SJCRH30 (cell line): ENCODE data around the gene CNPY1. TPM values are rescaled to one million over a fixed set of nuclear protein-coding genes. Genes with fewer than 3 reads are reported as not detected.

Source experiments
- DNase-seq, 2 experiments: peaks; one replicate each; pipeline ENCODE4 v3.0.0-alpha.2; 2015 to 2020
- H3K27ac ChIP-seq: fragments of 250-450 bp; sonication (Bioruptor Pico); 2 replicates; pipeline ENCODE4 v1.5.1; 2020; ENCODE audit warnings: mild to moderate bottlenecking, moderate library complexity
- H3K27me3 ChIP-seq: fragments of 250-450 bp; sonication (Bioruptor Pico); 2 replicates; pipeline ENCODE4 v1.5.1; 2020; ENCODE audit warnings: mild to moderate bottlenecking, moderate library complexity
- H3K36me3 ChIP-seq: fragments of 250-450 bp; sonication (Bioruptor Pico); 2 replicates; pipeline ENCODE4 v1.5.1; 2020; ENCODE audit warnings: mild to moderate bottlenecking, moderate library complexity
- H3K4me1 ChIP-seq: fragments of 250-450 bp; sonication (Bioruptor Pico); 2 replicates; pipeline ENCODE4 v1.5.1; 2020; ENCODE audit warnings: mild to moderate bottlenecking, moderate library complexity
- H3K4me3 ChIP-seq: fragments of 250-450 bp; sonication (Bioruptor Pico); 2 replicates; pipeline ENCODE4 v1.5.1; 2020; ENCODE audit warnings: mild to moderate bottlenecking, moderate library complexity
- H3K9me3 ChIP-seq: fragments of 250-450 bp; sonication (Bioruptor Pico); replicated peaks from 2 replicates; pipeline ENCODE4 v1.5.1; 2020; ENCODE audit warnings: mild to moderate bottlenecking, moderate library complexity
- total RNA-seq: library from RNA; depleted of rRNA; stranded (reverse); fragments of >200 nt; shearing (Covaris generic); gene quantifications from 2 replicates; pipeline ENCODE4 v1.2.3, GENCODE V29; 2014

Gene CNPY1
- total RNA-seq, 1 experiment from 2014 or later, result not detected

DNA sequence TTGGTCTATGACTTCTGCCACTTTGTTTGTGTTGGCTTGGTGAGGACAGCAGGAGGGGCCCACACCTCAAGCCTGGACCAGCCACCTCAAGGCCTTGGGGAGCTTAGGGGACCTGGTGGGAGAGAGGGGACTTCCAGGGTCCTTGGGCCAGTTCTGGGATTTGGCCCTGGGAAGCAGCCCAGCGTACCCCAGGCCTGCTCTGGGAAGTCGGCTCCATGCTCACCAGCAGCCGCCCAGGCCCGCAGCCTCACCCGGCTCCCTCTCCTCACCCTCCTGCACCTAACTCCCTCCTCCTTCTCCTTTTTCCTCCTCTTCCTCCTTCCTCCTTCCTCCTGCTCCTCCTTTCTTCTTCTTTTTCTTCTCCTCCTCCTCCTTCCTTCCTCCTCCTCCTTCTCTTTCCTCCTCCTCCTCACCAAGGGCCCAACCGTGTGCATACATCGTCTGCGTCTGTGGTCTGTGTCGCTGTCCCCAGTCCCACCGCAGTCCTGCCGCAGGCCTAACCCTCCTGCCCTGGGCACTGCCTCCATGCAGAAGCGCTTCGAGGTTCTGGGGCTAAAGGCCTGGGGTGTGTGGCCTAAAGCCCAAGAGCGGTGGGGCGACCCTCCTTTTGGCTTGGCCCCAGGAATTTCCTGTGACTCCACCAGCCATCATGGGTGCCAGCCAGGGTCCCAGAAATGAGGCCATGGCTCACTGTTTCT lies 83.1 kb downstream of the CNPY1 start:
- Histone ChIP-seq H3K4me3 (no peak overlapping the region), H3K36me3 (no peaks in the 10 kb centered on the region), H3K27me3 (no peaks in the 10 kb centered on the region), H3K9me3 (no peaks in the 10 kb centered on the region), H3K27ac (no peak overlapping the region), H3K4me1 (no peaks in the 10 kb centered on the region)
- DNase-seq, result no peak

DNA sequence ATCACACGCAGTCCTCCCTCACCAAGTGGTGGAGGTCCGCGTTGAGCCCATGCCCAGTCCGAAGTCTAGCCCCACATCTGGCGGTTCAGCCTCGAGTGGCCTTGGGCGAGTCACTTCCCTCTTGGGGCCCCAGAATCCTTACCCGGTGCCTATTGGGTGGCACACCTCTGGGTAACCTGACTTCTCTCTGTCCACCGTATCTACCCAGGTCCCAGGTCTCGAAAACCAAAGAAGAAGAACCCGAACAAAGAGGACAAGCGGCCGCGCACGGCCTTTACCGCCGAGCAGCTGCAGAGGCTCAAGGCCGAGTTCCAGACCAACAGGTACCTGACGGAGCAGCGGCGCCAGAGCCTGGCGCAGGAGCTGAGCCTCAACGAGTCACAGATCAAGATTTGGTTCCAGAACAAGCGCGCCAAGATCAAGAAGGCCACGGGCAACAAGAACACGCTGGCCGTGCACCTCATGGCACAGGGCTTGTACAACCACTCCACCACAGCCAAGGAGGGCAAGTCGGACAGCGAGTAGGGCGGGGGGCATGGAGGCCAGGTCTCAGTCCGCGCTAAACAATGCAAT lies 84.1 kb downstream of the CNPY1 start:
- no peak for DNase-seq
- Histone ChIP-seq H3K9me3 (no peaks in the 10 kb centered on the region), H3K36me3 (no peaks in the 10 kb centered on the region), H3K27ac (no peak overlapping the region), H3K4me1 (no peaks in the 10 kb centered on the region), H3K27me3 (no peaks in the 10 kb centered on the region), H3K4me3 (no peak overlapping the region)

DNA sequence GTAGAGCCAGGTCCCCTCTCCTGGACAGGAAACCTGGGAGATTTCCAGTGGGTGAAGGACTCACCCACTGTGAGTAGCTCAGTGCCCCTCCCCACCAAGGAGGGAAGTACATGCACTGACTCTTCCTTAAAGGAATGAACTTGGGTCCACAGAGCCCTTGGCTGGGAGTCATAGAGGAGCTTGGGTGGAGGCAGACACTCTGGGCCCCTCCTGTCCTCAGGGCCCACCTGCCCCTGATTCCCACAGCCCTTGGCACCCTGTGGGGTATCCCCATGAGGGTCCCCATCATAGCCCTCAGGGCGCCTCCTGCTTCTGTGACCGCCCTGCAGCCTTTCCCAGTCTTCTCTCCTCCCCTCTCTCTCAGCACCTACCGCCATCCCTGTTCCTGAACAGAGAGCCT lies 84.7 kb downstream of the CNPY1 start:
- no peaks in the 10 kb centered on the region for H3K36me3 ChIP-seq
- DNase-seq, result no peak
- no peaks in the 10 kb centered on the region for H3K4me1 ChIP-seq
- H3K4me3 ChIP-seq, result no peak overlapping the region
- no peak overlapping the region for H3K27ac ChIP-seq
- no peaks in the 10 kb centered on the region for H3K9me3 ChIP-seq
- no peaks in the 10 kb centered on the region for H3K27me3 ChIP-seq

DNA sequence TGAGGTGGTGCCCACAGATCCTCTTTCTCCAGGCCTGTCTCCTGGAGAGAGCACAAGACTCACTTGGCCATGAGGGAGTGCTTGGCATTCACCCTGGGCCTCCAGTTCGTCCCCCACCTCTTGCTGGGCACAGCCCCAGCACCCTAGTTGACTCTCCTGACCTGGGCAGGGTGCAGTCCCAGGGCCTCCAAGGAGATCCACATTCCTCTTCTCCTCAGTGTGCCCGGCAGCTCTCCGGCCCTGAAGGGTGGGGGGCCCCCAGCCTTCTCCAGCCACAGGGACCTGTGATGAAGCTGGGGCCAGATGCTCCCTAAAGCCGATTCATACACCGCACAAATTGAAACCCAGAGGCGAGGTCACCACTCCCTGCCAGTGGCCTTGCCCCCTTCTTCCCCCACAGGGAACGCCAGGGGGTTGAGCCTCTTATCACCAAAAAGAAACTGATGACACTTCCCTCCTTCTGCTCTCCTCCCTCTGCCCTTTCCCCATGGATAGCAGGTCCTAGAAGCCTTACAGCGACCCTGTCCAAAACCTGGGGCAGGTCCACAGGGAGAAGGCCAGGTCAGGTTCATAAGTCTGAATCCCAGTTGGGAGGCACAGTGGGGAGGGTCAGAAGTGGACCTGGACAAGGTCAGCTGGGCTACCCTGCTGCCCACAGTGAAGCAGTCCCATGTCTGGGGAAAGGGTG lies 85.3 kb downstream of the CNPY1 start:
- no peak overlapping the region for H3K4me3 ChIP-seq
- H3K4me1 ChIP-seq, result peaks cover 1% of the 10 kb centered on the region; the same call in 1 of the 2 replicates
- no peaks in the 10 kb centered on the region for H3K9me3 ChIP-seq
- no peaks in the 10 kb centered on the region for H3K27me3 ChIP-seq
- H3K36me3 ChIP-seq, result no peaks in the 10 kb centered on the region
- no peak for DNase-seq
- H3K27ac ChIP-seq, result no peak overlapping the region

DNA sequence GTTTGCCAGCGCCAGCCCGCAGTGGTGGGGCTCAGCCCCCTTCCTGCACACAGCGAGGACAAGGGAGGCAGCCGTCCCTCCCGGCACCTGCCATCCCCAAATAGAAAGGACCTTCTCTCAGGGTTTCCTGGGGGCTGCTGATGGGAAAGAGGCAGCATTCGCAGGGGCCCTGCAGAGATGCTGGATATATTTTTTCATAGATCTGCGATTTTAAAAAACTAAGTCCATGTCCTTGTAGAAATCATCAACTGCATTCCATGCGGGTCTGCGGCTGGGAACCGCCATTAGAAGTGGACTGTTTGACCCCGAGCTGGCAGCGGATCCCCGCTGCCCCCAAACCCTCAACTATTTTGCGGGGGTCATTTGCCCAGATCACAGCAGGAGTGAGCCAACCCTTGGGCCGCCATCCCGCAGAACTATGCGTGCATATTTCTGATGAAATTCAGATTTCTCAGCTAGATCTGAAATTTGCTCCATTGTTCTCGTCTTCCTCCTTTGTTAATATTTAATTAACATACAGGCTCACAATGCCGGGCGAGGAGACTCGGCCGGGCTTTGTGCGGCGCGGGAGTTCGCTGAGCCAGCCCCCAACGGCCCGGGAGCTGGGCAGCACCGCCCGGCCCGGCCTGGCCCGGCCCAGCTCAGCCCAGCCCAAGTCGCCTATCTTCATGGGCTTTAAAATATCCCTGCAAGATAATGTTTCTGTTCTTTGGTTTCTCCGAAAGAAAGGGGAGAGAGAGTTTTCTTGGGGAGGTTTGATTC lies 86.5 kb downstream of the CNPY1 start:
- Histone ChIP-seq H3K36me3 (no peaks in the 10 kb centered on the region), H3K4me3 (no peak overlapping the region), H3K27ac (no peak overlapping the region), H3K9me3 (no peaks in the 10 kb centered on the region), H3K27me3 (no peaks in the 10 kb centered on the region), H3K4me1 (peaks cover 8% of the 10 kb centered on the region)
- DNase-seq, result no peak

DNA sequence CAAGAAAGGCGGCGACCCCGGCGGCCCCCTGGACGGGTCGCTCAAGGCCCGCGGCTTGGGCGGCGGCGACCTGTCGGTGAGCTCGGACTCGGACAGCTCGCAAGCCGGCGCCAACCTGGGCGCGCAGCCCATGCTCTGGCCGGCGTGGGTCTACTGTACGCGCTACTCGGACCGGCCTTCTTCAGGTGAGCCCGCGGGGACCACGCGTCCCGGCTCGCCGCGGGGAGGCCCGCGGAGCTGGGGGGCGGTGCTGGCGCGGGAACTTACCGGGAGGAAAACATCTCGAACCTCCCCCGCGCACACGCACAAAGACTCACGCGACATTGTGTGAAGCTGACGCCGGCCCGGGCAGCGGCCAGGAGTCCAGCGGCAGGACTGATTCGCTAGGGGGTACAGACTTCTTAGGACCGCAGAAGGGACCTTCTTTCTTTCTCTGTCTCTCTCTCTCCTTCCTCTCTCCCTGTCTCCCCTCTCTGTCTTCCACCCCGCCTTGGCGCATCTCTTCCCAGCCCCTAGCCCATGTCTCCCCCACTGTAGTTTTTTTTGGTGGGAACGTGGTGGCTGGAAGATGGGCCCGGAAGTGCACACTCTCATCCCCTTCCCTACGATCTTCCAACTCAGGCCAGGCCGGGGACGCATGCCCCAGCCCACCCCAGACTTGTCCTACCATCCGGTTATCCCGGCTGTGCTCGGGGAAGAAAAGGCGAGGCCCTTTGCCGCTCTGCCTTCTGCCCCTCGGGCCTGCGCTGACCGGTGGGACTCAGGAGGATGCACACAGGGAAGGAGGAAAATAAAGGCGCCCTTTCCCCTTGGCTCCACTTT lies 87.3 kb downstream of the CNPY1 start:
- H3K4me1 ChIP-seq, result peaks cover 8% of the 10 kb centered on the region
- H3K27ac ChIP-seq, result no peak overlapping the region
- no peaks in the 10 kb centered on the region for H3K36me3 ChIP-seq
- DNase-seq, result no peak
- peak overlapping the region; percentile 60 for H3K4me3 ChIP-seq
- no peaks in the 10 kb centered on the region for H3K27me3 ChIP-seq
- H3K9me3 ChIP-seq, result no peaks in the 10 kb centered on the region

DNA sequence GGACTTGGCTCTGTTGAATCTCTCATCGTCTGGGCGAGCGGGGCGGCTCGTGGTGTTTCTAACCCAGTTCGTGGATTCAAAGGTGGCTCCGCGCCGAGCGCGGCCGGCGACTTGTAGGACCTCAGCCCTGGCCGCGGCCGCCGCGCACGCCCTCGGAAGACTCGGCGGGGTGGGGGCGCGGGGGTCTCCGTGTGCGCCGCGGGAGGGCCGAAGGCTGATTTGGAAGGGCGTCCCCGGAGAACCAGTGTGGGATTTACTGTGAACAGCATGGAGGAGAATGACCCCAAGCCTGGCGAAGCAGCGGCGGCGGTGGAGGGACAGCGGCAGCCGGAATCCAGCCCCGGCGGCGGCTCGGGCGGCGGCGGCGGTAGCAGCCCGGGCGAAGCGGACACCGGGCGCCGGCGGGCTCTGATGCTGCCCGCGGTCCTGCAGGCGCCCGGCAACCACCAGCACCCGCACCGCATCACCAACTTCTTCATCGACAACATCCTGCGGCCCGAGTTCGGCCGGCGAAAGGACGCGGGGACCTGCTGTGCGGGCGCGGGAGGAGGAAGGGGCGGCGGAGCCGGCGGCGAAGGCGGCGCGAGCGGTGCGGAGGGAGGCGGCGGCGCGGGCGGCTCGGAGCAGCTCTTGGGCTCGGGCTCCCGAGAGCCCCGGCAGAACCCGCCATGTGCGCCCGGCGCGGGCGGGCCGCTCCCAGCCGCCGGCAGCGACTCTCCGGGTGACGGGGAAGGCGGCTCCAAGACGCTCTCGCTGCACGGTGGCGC lies 88.1 kb downstream of the CNPY1 start, which contains the start of gene EN2:
Gene EN2 (plus strand): TSS at position 19 of the 767 bp plus-strand sequence. CDS start 249 bp downstream, at position 268.
- H3K4me3 ChIP-seq, result peak within 1 kb of the TSS; percentile 60
- H3K4me1 ChIP-seq, result peaks cover 8% of the 10 kb centered on the region
- DNase-seq, result no peak
- H3K9me3 ChIP-seq, result no peaks in the 10 kb centered on the region
- H3K27ac ChIP-seq, result peak within 1 kb of the TSS; percentile 69
- H3K36me3 ChIP-seq, result no peaks in the 10 kb centered on the region
- H3K27me3 ChIP-seq, result no peaks in the 10 kb centered on the region

DNA sequence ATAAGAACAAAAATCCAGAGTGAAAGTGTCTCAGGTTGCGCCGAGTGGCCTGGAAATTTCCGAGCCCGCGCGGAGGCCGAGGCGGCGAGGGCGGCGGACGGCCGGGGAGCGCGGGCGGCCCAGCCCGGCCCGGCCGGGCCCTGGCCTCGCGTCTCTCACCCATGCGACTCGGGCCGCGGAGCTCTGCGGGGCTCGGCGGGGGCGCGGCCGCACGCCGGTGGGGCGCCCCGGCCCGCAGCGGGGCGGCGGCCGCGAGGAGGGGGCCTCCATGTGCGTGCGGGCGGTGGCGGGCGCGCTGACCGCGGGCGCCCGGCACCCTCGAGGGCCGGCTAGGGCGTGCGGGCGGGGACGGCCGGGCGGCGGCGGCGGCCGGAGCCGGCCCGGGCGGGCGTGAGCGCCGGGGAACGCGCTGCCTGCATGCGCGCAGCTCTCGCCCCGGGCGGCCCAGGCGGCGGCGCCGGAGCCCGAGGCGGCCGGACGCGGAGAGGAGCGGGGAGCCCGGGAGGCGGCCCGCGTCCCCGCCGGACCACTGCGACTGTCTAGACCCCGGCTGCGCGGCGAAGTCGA lies 88.7 kb downstream of the CNPY1 start:
- Histone ChIP-seq H3K4me1 (peaks cover 8% of the 10 kb centered on the region), H3K4me3 (peak overlapping the region; percentile 60)

DNA sequence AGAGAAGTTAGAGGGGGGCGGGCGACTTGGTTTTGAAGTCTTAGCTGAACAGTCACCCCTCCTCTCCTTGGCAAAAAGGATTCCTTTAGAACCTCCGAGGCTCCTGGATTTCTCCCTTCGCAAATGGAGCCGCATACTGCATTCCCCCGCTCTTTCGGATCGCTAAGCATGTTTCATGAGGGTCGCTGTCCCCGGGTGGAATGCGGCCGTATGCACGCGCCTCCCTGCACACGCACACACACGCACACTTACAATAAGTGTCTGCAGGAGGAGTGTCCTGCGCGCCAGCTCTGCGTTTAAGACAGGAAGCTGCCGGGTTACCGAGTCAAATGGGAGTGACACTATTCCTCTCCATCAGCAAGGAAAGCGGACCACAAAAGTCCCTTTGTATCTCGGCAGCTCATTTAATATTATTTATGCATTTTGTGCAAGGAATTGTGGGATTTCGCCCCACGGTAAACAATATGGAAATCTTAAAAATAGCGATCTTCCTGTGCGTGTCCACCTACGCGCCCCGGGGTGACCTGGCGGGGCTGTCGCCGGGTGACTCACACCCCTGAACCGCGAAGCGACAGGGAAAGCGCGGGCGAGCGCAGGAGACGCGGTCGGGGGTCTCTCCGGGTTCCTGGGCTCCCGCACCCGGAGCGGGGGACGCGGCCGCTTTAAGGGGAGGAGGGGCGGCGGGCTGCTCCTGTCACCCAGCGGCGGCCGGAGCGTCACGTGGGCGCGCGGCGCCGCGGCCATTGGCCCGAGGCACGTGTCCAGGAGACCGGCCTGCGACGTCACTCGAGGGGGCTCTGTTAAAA lies 89.4 kb downstream of the CNPY1 start:
- H3K4me3 ChIP-seq, result peak overlapping the region; percentile 56
- DNase-seq, result peak; percentile 39 to 56
- H3K9me3 ChIP-seq, result no peaks in the 10 kb centered on the region
- no peaks in the 10 kb centered on the region for H3K36me3 ChIP-seq
- no peaks in the 10 kb centered on the region for H3K27me3 ChIP-seq
- peaks cover 11% of the 10 kb centered on the region for H3K4me1 ChIP-seq
- H3K27ac ChIP-seq, result peak overlapping the region; percentile 69

More for the DNA sequence above, 88.7 kb downstream of the CNPY1 start:
- no peak overlapping the region; the same call in 1 of the 2 replicates for H3K27ac ChIP-seq
- H3K36me3 ChIP-seq, result no peaks in the 10 kb centered on the region
- no peak for DNase-seq
- no peaks in the 10 kb centered on the region for H3K9me3 ChIP-seq
- H3K27me3 ChIP-seq, result no peaks in the 10 kb centered on the region

DNA sequence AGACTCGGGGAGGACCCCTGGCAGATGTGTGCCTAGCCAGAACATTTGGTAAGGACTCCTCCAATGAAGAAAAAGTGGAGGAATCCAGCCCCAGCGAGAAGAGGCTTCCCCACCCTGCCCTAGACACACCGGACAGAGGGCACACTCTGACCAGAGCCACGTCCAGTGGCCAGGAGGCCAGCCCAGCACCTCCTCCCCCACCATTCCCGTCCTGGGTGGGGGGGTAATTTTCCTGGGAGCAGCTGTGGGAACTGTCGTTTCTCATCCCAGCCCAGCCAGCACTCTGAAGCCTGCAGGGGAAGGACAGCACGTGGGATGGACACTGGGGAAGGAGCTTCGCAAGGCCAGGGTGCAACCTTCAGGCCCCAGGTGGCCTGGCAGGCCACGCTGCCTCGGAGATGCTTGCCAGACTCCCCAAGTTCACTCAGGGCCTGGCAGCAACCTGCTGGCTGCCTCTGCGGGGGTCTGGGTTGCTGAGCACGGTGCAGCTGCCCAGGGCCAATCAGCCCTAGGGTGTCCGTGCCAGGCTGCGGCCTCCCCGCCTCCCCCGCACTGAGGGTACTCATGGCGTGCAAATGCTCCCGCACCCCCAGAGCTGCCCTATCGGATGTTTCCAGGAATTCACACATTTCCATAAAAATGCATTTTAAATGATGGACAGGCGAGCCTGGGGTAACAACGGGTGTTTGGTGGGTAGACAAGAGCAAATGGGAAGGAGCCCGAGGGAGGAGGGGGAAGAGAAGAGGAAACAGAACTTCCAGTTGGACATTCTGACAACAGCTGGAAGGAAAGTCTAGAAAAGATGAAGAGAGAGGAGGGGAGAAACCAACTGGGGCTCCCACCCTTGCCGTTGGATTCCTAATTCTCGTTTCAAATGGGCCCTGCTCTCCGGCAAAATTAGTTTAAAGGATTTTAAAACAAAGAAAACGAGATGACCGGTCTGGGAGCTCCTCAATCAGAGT lies 90.3 kb downstream of the CNPY1 start:
- no peaks in the 10 kb centered on the region for H3K36me3 ChIP-seq
- peak overlapping the region; percentile 69 for H3K27ac ChIP-seq
- peak; percentile 67 to 75 for DNase-seq
- H3K4me1 ChIP-seq, result peaks cover 17% of the 10 kb centered on the region
- no peaks in the 10 kb centered on the region for H3K9me3 ChIP-seq
- peak overlapping the region; percentile 56 for H3K4me3 ChIP-seq
- no peaks in the 10 kb centered on the region for H3K27me3 ChIP-seq

DNA sequence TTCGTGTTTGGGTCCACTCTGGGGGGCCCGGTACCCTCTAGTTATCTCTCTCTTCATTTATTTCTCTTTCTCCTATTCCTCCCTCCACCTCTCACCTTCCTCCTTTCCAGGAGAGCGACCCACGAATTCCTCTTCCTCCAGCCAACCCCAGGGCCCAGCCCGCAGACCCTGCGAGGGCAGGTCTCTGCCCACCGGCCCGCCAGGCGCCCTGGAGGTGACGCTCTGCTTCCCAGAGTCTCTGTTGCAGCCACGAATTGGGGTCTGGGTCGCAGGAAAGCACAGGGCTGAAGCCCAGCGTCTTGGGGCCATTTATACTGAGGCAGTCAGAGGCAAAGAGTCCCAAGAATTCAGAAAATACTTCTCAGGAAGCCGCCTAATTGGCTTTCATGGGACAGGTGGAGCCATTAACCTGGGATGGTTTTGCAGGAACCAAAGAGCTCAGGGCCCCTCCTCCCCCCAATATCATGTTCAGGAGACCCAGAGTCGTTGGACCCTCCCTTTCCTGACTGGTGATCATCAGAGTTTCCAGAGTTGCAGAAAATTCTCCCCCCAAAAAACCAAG lies 91.1 kb downstream of the CNPY1 start:
- peaks cover 17% of the 10 kb centered on the region for H3K4me1 ChIP-seq
- H3K27me3 ChIP-seq, result no peaks in the 10 kb centered on the region
- no peak overlapping the region for H3K27ac ChIP-seq
- H3K36me3 ChIP-seq, result no peaks in the 10 kb centered on the region
- H3K4me3 ChIP-seq, result no peak overlapping the region
- DNase-seq, result no peak
- H3K9me3 ChIP-seq, result no peaks in the 10 kb centered on the region; the same call in 1 of the 2 replicates
